HepG2 (cell line): Measurements from ENCODE around the gene NFATC4. TPM values are rescaled to one million over a fixed set of nuclear protein-coding genes. Genes with fewer than 3 reads are reported as not detected.

ENCODE experiments used
- CAMTA2 ChIP-seq: sonication (generic); formaldehyde crosslinking; IDR thresholded peaks from 2 replicates; pipeline ENCODE4 v1.4.0; 2020; ENCODE audit warnings: mild to moderate bottlenecking, missing genetic modification reagents, borderline replicate concordance
- RFX3 ChIP-seq: IDR thresholded peaks from 2 replicates; pipeline ENCODE4 v1.6.1; 2016; ENCODE audit warnings: missing biosample characterization, missing genetic modification reagents
- SRSF9 ChIP-seq: fragments of 200-400 bp; formaldehyde crosslinking; IDR thresholded peaks from 2 replicates; pipeline ENCODE4 v1.6.1; 2018; ENCODE audit warnings: borderline replicate concordance, mild to moderate bottlenecking, low read depth, low read length; ENCODE audit not compliant: insufficient read depth, poor library complexity, severe bottlenecking
- U2AF2 ChIP-seq: fragments of 200-400 bp; formaldehyde crosslinking; IDR thresholded peaks from 2 replicates; pipeline ENCODE4 v1.6.1; 2017; ENCODE audit warnings: low read depth, mild to moderate bottlenecking, low read length
- ZNF121 ChIP-seq: sonication (generic); formaldehyde crosslinking; IDR thresholded peaks from 2 replicates; pipeline ENCODE4 v1.5.0; 2020; ENCODE audit warnings: mild to moderate bottlenecking, missing genetic modification reagents
- ZNF335 ChIP-seq: sonication (generic); formaldehyde crosslinking; IDR thresholded peaks from 2 replicates; pipeline ENCODE4 v1.4.0; 2020; ENCODE audit warnings: missing genetic modification reagents
- ZSCAN21 ChIP-seq: sonication (generic); formaldehyde crosslinking; IDR thresholded peaks from 2 replicates; pipeline ENCODE4 v1.8.0; 2022; ENCODE audit warnings: mild to moderate bottlenecking, missing genetic modification reagents, moderate library complexity, borderline replicate concordance
- polyA plus RNA-seq, 8 experiments: library from polyadenylated mRNA; depleted of rRNA in 3 of 8; stranded (reverse) in 7 of 8; unstranded in 1 of 8; fragments of >200 nt; fragmentation: Illumina TruSeq in 4 of 8; extraction: Trizol in 4 of 8; gene quantifications; 2 replicates each; pipeline versions ENCODE4 v1.2.1 to v1.2.3, GENCODE V29; 2011 to 2016; ENCODE audit warnings: low read depth in 4 of 8, missing spikeins in 1 of 8, mixed read lengths in 1 of 8; ENCODE audit not compliant: insufficient read depth in 1 of 8
- total RNA-seq, 5 experiments: library from RNA; depleted of rRNA; stranded (reverse); fragments of >200 nt; fragmentation: Illumina TruSeq; extraction: Trizol; gene quantifications; 2 replicates each; pipeline ENCODE4 v1.2.3, GENCODE V29; 2016; ENCODE audit warnings: low read depth in 1 of 5
- TF ChIP-seq, protein P1 (sequence below): sonication (generic); formaldehyde crosslinking; IDR thresholded peaks from 2 replicates; pipeline ENCODE4 v1.5.1; 2020; ENCODE audit warnings: mild to moderate bottlenecking, missing genetic modification reagents, borderline replicate concordance
- TF ChIP-seq, protein P2 (sequence below): sonication (generic); formaldehyde crosslinking; conservative IDR thresholded peaks from 2 replicates; pipeline ENCODE4 v1.4.0; 2020; ENCODE audit warnings: missing genetic modification reagents
- TF ChIP-seq, protein P3 (sequence below): sonication (generic); formaldehyde crosslinking; IDR thresholded peaks from 2 replicates; pipeline ENCODE4 v1.8.1; 2023; ENCODE audit warnings: mild to moderate bottlenecking, missing genetic modification reagents
- TF ChIP-seq, protein P4 (sequence below): IDR thresholded peaks from 2 replicates; pipeline ENCODE4 v1.6.1; 2016
- TF ChIP-seq, protein P5 (sequence below): sonication (generic); formaldehyde crosslinking; IDR thresholded peaks from 2 replicates; pipeline ENCODE4 v1.5.1; 2020; ENCODE audit warnings: mild to moderate bottlenecking, missing genetic modification reagents
- TF ChIP-seq, protein P6 (sequence below): sonication (generic); formaldehyde crosslinking; IDR thresholded peaks from 2 replicates; pipeline ENCODE4 v1.4.0; 2020; ENCODE audit warnings: missing genetic modification reagents, low read depth, mild to moderate bottlenecking, borderline replicate concordance

NFATC4 gene
- total and polyA plus RNA-seq, 2 of the 13 experiments (the other 11 are each of a cell fraction or from before 2014, with no cell fraction given), result 0.04 to 0.15 TPM

DNA sequence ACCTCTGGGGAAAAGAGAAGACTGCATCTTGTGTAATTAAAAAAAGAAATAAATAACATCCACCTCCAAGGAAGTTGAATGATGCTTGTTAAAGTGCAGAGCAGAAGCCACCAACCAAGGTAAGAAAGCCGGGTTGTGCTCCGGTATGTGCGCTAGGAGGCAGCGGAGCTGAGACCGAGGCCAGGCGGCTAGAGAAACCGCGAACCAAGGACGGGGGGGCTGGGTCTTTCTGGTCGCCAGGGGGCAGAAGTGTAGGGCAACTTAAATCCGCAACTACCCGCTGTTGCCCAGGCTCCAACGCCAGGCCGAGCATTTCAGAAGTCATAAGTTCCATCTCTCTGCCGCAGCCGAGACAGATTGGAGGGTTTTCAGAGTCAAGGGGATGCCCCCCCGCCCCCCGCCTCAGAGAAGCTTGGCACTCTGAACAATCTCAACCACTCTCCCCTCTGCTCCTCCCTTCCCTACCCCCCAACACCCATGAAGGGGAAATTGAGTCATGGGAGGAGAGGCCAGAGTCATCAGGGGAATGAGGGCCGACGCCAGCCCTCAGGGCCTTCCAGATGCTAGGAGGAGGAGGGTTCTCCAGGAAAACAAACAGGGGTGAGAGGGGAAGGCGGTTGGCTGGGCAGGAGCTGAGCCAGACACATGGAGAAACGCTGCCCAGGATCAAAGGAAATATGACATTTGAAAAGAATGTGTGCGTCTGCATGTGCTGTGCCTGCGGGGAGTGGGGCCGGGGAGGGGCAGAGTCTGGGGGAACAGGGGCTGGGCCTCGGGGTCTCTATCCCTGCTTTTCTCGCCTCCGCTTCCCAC, 2.2 kb upstream of the NFATC4 start (continued):
- TF ChIP-seq, protein P1, sequence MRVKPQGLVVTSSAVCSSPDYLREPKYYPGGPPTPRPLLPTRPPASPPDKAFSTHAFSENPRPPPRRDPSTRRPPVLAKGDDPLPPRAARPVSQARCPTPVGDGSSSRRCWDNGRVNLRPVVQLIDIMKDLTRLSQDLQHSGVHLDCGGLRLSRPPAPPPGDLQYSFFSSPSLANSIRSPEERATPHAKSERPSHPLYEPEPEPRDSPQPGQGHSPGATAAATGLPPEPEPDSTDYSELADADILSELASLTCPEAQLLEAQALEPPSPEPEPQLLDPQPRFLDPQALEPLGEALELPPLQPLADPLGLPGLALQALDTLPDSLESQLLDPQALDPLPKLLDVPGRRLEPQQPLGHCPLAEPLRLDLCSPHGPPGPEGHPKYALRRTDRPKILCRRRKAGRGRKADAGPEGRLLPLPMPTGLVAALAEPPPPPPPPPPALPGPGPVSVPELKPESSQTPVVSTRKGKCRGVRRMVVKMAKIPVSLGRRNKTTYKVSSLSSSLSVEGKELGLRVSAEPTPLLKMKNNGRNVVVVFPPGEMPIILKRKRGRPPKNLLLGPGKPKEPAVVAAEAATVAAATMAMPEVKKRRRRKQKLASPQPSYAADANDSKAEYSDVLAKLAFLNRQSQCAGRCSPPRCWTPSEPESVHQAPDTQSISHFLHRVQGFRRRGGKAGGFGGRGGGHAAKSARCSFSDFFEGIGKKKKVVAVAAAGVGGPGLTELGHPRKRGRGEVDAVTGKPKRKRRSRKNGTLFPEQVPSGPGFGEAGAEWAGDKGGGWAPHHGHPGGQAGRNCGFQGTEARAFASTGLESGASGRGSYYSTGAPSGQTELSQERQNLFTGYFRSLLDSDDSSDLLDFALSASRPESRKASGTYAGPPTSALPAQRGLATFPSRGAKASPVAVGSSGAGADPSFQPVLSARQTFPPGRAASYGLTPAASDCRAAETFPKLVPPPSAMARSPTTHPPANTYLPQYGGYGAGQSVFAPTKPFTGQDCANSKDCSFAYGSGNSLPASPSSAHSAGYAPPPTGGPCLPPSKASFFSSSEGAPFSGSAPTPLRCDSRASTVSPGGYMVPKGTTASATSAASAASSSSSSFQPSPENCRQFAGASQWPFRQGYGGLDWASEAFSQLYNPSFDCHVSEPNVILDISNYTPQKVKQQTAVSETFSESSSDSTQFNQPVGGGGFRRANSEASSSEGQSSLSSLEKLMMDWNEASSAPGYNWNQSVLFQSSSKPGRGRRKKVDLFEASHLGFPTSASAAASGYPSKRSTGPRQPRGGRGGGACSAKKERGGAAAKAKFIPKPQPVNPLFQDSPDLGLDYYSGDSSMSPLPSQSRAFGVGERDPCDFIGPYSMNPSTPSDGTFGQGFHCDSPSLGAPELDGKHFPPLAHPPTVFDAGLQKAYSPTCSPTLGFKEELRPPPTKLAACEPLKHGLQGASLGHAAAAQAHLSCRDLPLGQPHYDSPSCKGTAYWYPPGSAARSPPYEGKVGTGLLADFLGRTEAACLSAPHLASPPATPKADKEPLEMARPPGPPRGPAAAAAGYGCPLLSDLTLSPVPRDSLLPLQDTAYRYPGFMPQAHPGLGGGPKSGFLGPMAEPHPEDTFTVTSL (CRISPR knock-in tag), result no peak; the same call in 1 of the 2 replicates
- TF ChIP-seq RFX3 (CRISPR knock-in tag), result 0 out of 2 replicates have a peak, but pooled peaks have one; percentile 30
- peak; percentile 71; the same call in 1 of the 2 replicates for TF ChIP-seq ZNF335 (CRISPR knock-in tag)
- TF ChIP-seq, protein P2, sequence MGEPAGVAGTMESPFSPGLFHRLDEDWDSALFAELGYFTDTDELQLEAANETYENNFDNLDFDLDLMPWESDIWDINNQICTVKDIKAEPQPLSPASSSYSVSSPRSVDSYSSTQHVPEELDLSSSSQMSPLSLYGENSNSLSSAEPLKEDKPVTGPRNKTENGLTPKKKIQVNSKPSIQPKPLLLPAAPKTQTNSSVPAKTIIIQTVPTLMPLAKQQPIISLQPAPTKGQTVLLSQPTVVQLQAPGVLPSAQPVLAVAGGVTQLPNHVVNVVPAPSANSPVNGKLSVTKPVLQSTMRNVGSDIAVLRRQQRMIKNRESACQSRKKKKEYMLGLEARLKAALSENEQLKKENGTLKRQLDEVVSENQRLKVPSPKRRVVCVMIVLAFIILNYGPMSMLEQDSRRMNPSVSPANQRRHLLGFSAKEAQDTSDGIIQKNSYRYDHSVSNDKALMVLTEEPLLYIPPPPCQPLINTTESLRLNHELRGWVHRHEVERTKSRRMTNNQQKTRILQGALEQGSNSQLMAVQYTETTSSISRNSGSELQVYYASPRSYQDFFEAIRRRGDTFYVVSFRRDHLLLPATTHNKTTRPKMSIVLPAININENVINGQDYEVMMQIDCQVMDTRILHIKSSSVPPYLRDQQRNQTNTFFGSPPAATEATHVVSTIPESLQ, result no peak; the same call in 1 of the 2 replicates
- TF ChIP-seq ZNF121 (CRISPR knock-in tag), result peak; percentile 62
- TF ChIP-seq U2AF2, result no peak
- TF ChIP-seq, protein P3, sequence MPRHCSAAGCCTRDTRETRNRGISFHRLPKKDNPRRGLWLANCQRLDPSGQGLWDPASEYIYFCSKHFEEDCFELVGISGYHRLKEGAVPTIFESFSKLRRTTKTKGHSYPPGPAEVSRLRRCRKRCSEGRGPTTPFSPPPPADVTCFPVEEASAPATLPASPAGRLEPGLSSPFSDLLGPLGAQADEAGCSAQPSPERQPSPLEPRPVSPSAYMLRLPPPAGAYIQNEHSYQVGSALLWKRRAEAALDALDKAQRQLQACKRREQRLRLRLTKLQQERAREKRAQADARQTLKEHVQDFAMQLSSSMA (CRISPR knock-in tag), result no peak
- TF ChIP-seq, protein P4, sequence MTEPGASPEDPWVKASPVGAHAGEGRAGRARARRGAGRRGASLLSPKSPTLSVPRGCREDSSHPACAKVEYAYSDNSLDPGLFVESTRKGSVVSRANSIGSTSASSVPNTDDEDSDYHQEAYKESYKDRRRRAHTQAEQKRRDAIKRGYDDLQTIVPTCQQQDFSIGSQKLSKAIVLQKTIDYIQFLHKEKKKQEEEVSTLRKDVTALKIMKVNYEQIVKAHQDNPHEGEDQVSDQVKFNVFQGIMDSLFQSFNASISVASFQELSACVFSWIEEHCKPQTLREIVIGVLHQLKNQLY (CRISPR knock-in tag), result peak; percentile 71; the same call in 1 of the 2 replicates
- no peak for TF ChIP-seq SRSF9
- TF ChIP-seq, protein P5, sequence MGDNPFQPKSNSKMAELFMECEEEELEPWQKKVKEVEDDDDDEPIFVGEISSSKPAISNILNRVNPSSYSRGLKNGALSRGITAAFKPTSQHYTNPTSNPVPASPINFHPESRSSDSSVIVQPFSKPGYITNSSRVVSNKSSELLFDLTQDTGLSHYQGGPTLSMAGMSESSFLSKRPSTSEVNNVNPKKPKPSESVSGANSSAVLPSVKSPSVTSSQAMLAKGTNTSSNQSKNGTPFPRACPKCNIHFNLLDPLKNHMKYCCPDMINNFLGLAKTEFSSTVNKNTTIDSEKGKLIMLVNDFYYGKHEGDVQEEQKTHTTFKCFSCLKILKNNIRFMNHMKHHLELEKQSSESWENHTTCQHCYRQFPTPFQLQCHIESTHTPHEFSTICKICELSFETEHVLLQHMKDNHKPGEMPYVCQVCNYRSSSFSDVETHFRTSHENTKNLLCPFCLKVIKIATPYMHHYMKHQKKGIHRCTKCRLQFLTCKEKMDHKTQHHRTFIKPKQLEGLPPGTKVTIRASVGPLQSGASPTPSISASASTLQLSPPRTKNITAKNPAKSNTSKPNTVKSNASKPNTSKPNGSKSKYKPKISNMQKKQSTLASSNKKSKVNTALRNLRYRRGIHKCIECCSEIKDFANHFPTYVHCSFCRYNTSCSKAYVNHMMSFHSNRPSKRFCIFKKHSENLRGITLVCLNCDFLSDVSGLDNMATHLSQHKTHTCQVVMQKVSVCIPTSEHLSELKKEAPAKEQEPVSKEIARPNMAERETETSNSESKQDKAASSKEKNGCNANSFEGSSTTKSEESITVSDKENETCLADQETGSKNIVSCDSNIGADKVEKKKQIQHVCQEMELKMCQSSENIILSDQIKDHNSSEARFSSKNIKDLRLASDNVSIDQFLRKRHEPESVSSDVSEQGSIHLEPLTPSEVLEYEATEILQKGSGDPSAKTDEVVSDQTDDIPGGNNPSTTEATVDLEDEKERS (CRISPR knock-in tag), result peak; percentile 65; the same call in 1 of the 2 replicates
- 0 out of 2 replicates have a peak, but pooled peaks have one; percentile 32 for TF ChIP-seq CAMTA2
- TF ChIP-seq, protein P6, sequence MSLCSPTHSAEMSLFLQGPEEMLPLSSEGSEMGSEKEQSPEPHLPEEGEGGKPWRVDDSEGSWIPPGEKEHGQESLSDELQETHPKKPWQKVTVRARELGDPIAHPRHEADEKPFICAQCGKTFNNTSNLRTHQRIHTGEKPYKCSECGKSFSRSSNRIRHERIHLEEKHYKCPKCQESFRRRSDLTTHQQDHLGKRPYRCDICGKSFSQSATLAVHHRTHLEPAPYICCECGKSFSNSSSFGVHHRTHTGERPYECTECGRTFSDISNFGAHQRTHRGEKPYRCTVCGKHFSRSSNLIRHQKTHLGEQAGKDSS (CRISPR knock-in tag), result peak; percentile 98
- TF ChIP-seq ZSCAN21 (CRISPR knock-in tag), result peak; percentile 87; the same call in 1 of the 2 replicates
